Aorta (tissue), 5 donors: Measurements from ENCODE around the gene ISM1. TPM values are rescaled to one million over a fixed set of nuclear protein-coding genes. Genes with fewer than 3 reads are reported as not detected.
A peak's percentile ranks its signal among the peaks of the same experiment; 100 is the strongest.

ENCODE experiments used
- ATAC-seq: fragments of 200-7000 bp; cut with Tn5 transposase; one replicate; pipeline ENCODE4 v1.9.1; 2022; ENCODE audit warnings: moderate library complexity; ENCODE audit not compliant: low FRiP score
- DNase-seq, 2 donors: peaks; one replicate each; pipeline ENCODE4 v3.0.0-alpha.2; 2020
- H3K27ac ChIP-seq, 2 donors: one replicate each; pipeline ENCODE4 v1.5.1; 2013; ENCODE audit warnings: low read length in 2 of 2, mild to moderate bottlenecking in 2 of 2, moderate library complexity in 2 of 2, control low read depth in 1 of 2, inconsistent platforms in 1 of 2, low read depth in 1 of 2
- H3K27me3 ChIP-seq, 2 donors: one replicate each; pipeline ENCODE4 v1.6.1; 2013; ENCODE audit warnings: control low read depth in 1 of 2, low read length in 1 of 2, mild to moderate bottlenecking in 1 of 2, moderate library complexity in 1 of 2; ENCODE audit not compliant: insufficient read depth in 2 of 2, control insufficient read depth in 1 of 2
- H3K36me3 ChIP-seq, 2 donors: one replicate each; pipeline ENCODE4 v1.6.1; 2013; ENCODE audit warnings: control low read depth in 1 of 2, low read length in 1 of 2, mild to moderate bottlenecking in 1 of 2; ENCODE audit not compliant: insufficient read depth in 2 of 2, control insufficient read depth in 1 of 2
- H3K4me1 ChIP-seq, 2 donors: one replicate each; pipeline ENCODE4 v1.6.1; 2013; ENCODE audit warnings: low read length in 2 of 2, control low read depth in 1 of 2, mild to moderate bottlenecking in 1 of 2, moderate library complexity in 1 of 2; ENCODE audit not compliant: insufficient read depth in 2 of 2, control insufficient read depth in 1 of 2
- H3K4me3 ChIP-seq, 2 donors: one replicate each; pipeline ENCODE4 v1.5.1; 2013; ENCODE audit warnings: low read length in 2 of 2, control low read depth in 1 of 2, mild to moderate bottlenecking in 1 of 2
- H3K9me3 ChIP-seq: one replicate; pipeline ENCODE4 v1.6.1; 2013; ENCODE audit warnings: mild to moderate bottlenecking, low read length; ENCODE audit not compliant: control insufficient read depth
- WGBS, 2 donors: extraction: QIAGEN DNeasy Blood & Tissue Kit; methylation state at CpG; one replicate each; pipeline ENCODE4 v1.1.7; 2013; 5-methylcytosine and 5-hydroxymethylcytosine counted together
- intact Hi-C, 2 donors: fragments of 100-400 bp; cut with DNase I; formaldehyde crosslinking; loops; one replicate each; pipeline versions ENCODE4 v1.14.2 to v1.15.0; 2022
- polyA plus RNA-seq, 2 donors: library from polyadenylated mRNA; stranded (reverse); fragments of 200-250 nt; gene quantifications; one replicate each; pipeline ENCODE4 v1.2.3, GENCODE V29; 2013
- total RNA-seq, 2 donors: library from RNA; stranded (reverse); fragmentation: NEBNext Ultra II Directional; extraction: Animal tissue kit (Norgen Biotek cat#: 25700); gene quantifications; one replicate each; pipeline ENCODE4 v1.2.1, GENCODE V29; 2021
- donor health status: healthy with polysubstance abuse.
- donor health status: Bipolar disorder and iron deficiency.
- donor health status: DM: no; HTN: no; CAD: no.
- donor health status: DM: no; HTN: no; CAD: no.
- donor health status: DM: yes; HTN: yes; CAD: no.

The ISM1 gene
- total and polyA plus RNA-seq, 4 donors: 2.0 to 94.9 (median 24.2) TPM

GRCh38 chr20:13320702-13321101 lies 99.6 kb downstream of the ISM1 start:
- Histone ChIP-seq H3K4me3 (no peak overlapping the region), H3K27ac (no peak overlapping the region), H3K36me3 (no peaks in the 10 kb centered on the region), H3K9me3 (no peaks in the 10 kb centered on the region), H3K4me1 (no peaks in the 10 kb centered on the region), H3K27me3 (no peaks in the 10 kb centered on the region)
- ATAC-seq (no peak), DNase-seq (no peak)
- 85 to 87% methylated on average over 4 of the region's 4 CpGs for WGBS, 2 donors
- intact Hi-C loops: loop anchor here (10.0 kb wide), 4 partner anchors 224 to 464 kb away; partner anchors contain the start of genes ESF1 (in 1 of the 2) and NDUFAF5 (in 1 of the 2)

GRCh38 chr20:13321416-13321815 lies 100.3 kb downstream of the ISM1 start:
- Histone ChIP-seq H3K36me3 (no peaks in the 10 kb centered on the region), H3K27ac (no peak overlapping the region), H3K9me3 (no peaks in the 10 kb centered on the region), H3K4me1 (no peaks in the 10 kb centered on the region), H3K27me3 (no peaks in the 10 kb centered on the region), H3K4me3 (no peak overlapping the region)
- DNase-seq (no peak), ATAC-seq (no peak)
- intact Hi-C loops: loop anchor here (10.0 kb wide), 4 partner anchors 223 to 463 kb away; partner anchors contain the start of genes ESF1 (in 1 of the 2) and NDUFAF5 (in 1 of the 2)
- 75 to 77% methylated on average over 6 to 7 of the region's 7 CpGs for WGBS, 2 donors

DNA sequence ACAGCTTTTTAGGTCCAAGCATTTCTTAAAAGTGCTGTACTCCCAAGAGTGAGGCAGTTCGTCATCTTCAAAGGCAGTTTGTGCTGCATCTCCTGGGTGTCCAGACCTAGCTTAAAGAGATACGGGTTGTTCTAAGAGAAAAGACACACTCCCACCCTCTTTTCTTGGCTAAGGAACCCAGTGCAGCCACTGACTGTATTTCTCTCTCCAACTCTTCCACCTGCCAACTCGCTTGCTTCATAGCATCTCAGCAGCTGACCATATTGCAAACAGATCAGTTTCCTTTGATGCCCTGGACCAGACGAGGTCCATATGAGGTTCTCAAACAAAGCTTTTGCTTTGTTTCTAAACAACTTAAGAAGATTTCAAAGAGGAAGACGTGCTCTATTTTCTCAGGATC lies 101.1 kb downstream of the ISM1 start:
- Histone ChIP-seq H3K27me3 (no peaks in the 10 kb centered on the region), H3K27ac (no peak overlapping the region), H3K4me1 (no peaks in the 10 kb centered on the region), H3K36me3 (no peaks in the 10 kb centered on the region), H3K9me3 (no peaks in the 10 kb centered on the region), H3K4me3 (no peak overlapping the region)
- 42 to 52% methylated on average over 5 of the region's 5 CpGs for WGBS, 2 donors
- ATAC-seq (peak; percentile 63), DNase-seq (no peak)
- intact Hi-C loops: loop anchor here (10.0 kb wide), 4 partner anchors 223 to 463 kb away; partner anchors contain the start of genes ESF1 (in 1 of the 2) and NDUFAF5 (in 1 of the 2)

GRCh38 chr20:13322621-13323020 lies 101.5 kb downstream of the ISM1 start:
- H3K4me1 ChIP-seq: no peaks in the 10 kb centered on the region
- intact Hi-C loops: loop anchor here (10.0 kb wide), 4 partner anchors 222 to 462 kb away; partner anchors contain the start of genes ESF1 (in 1 of the 2) and NDUFAF5 (in 1 of the 2)
- no peaks in the 10 kb centered on the region for H3K36me3 ChIP-seq
- DNase-seq (no peak), ATAC-seq (no peak)
- H3K4me3 ChIP-seq: no peak overlapping the region
- H3K27me3 ChIP-seq: no peaks in the 10 kb centered on the region
- 43 to 55% methylated on average over 3 of the region's 3 CpGs for WGBS, 2 donors
- H3K9me3 ChIP-seq: no peaks in the 10 kb centered on the region
- H3K27ac ChIP-seq: no peak overlapping the region

- ATAC-seq: peak; percentile 59
- intact Hi-C loops: loop anchor here (5.0 to 10.0 kb wide), 5 partner anchors 220 to 460 kb away; partner anchors contain the start of genes ESF1 (in 1 of the 2) and NDUFAF5 (in 1 of the 2)
- 23 to 27% methylated on average over 8 of the region's 8 CpGs for WGBS, 2 donors
These were observed 104.0 kb downstream of the ISM1 start for GRCh38 chr20:13325033-13325432.

GRCh38 chr20:13325796-13326340 lies 104.8 kb downstream of the ISM1 start:
- Histone ChIP-seq H3K4me3 (no peak overlapping the region), H3K4me1 (no peaks in the 10 kb centered on the region), H3K27ac (no peak overlapping the region), H3K27me3 (no peaks in the 10 kb centered on the region), H3K36me3 (no peaks in the 10 kb centered on the region), H3K9me3 (peaks cover 2% of the 10 kb centered on the region)
- intact Hi-C loops: loop anchor here (5.0 to 10.0 kb wide), 5 partner anchors 219 to 459 kb away; partner anchors contain the start of genes ESF1 (in 1 of the 2) and NDUFAF5 (in 1 of the 2)
- 82% methylated on average over 5 of the region's 5 CpGs for WGBS, 2 donors
- no peak for DNase-seq
- no peak for ATAC-seq

More at GRCh38 chr20:13325033-13325432, 104.0 kb downstream of the ISM1 start:
- H3K36me3 ChIP-seq: no peaks in the 10 kb centered on the region
- no peaks in the 10 kb centered on the region for H3K27me3 ChIP-seq
- no peak for DNase-seq
- H3K4me3 ChIP-seq: no peak overlapping the region
- H3K9me3 ChIP-seq: peaks cover 2% of the 10 kb centered on the region
- H3K4me1 ChIP-seq: no peaks in the 10 kb centered on the region
- no peak overlapping the region for H3K27ac ChIP-seq

GRCh38 chr20:13331536-13331935 lies 110.5 kb downstream of the ISM1 start:
- no peak for DNase-seq
- intact Hi-C loops: no loop called here
- 3 to 9% methylated on average over 1 of the region's 1 CpG for WGBS, 2 donors
- H3K4me3 ChIP-seq: no peak overlapping the region
- peaks cover 2% of the 10 kb centered on the region for H3K9me3 ChIP-seq
- no peaks in the 10 kb centered on the region for H3K27me3 ChIP-seq
- no peak overlapping the region for H3K27ac ChIP-seq
- no peaks in the 10 kb centered on the region for H3K36me3 ChIP-seq
- no peaks in the 10 kb centered on the region for H3K4me1 ChIP-seq
- ATAC-seq: no peak

- no peak overlapping the region for H3K4me3 ChIP-seq
- no peaks in the 10 kb centered on the region for H3K27me3 ChIP-seq
- H3K4me1 ChIP-seq: no peaks in the 10 kb centered on the region
- no peak for DNase-seq
- WGBS, 2 donors: 61 to 69% methylated on average over 2 of the region's 2 CpGs
- intact Hi-C loops: no loop called here
- H3K9me3 ChIP-seq: peaks cover 2% of the 10 kb centered on the region
- H3K36me3 ChIP-seq: no peaks in the 10 kb centered on the region
- no peak for ATAC-seq
- H3K27ac ChIP-seq: no peak overlapping the region
These were observed 112.0 kb downstream of the ISM1 start for GRCh38 chr20:13333036-13333435.

GRCh38 chr20:13333793-13334192 lies 112.7 kb downstream of the ISM1 start:
- Histone ChIP-seq H3K4me3 (no peak overlapping the region), H3K36me3 (no peaks in the 10 kb centered on the region), H3K27ac (no peak overlapping the region), H3K4me1 (no peaks in the 10 kb centered on the region), H3K9me3 (no peaks in the 10 kb centered on the region), H3K27me3 (no peaks in the 10 kb centered on the region)
- intact Hi-C loops: no loop called here
- DNase-seq (no peak), ATAC-seq (no peak)
- WGBS, 2 donors: 5 to 7% methylated on average over 3 of the region's 3 CpGs
